ENCODE data around the gene TESK1. TPM values are rescaled to one million over a fixed set of nuclear protein-coding genes. Genes with fewer than 3 reads are reported as not detected.

The TESK1 gene
- total RNA-seq, 1 donor from 2014 or later: 63.5 TPM

- no peak for DNase-seq (ENCODE audit: low read depth)
Observed at GRCh38 chr9:35646153-35646532, 41.1 kb downstream of the TESK1 start.

- peak; percentile 91 for DNase-seq (ENCODE audit: low read depth)
Observed at GRCh38 chr9:35646533-35647265, 41.6 kb downstream of the TESK1 start.

- DNase-seq (ENCODE audit: low read depth): no peak
Observed at GRCh38 chr9:35649431-35650340, 44.6 kb downstream of the TESK1 start.

GRCh38 chr9:35650341-35651158 lies 45.5 kb downstream of the TESK1 start, which contains the start of gene SIT1:
SIT1 (minus strand) TSS chr9:35650931; CDS start chr9:35650853, 78 bp downstream.
- DNase-seq (ENCODE audit: low read depth): no peak

- DNase-seq (ENCODE audit: low read depth): no peak
Observed at GRCh38 chr9:35651956-35652828, 47.1 kb downstream of the TESK1 start.

GRCh38 chr9:35652829-35653209 lies 47.8 kb downstream of the TESK1 start:
- no peak for DNase-seq (ENCODE audit: low read depth)

GRCh38 chr9:35653611-35654010 lies 48.5 kb downstream of the TESK1 start:
- DNase-seq (ENCODE audit: low read depth): no peak

GRCh38 chr9:35656348-35656747 lies 51.3 kb downstream of the TESK1 start:
- no peak for DNase-seq (ENCODE audit: low read depth)

- DNase-seq (ENCODE audit: low read depth): no peak
Observed at GRCh38 chr9:35656831-35657545, 51.9 kb downstream of the TESK1 start.

GRCh38 chr9:35657546-35658136 lies 52.6 kb downstream of the TESK1 start, which contains the start of gene RMRP:
RMRP (minus strand) TSS chr9:35658019.
- DNase-seq (ENCODE audit: low read depth): peak; percentile 99

GRCh38 chr9:35658137-35658967 lies 53.3 kb downstream of the TESK1 start, which contains the start of gene CCDC107:
CCDC107 (plus strand) TSS chr9:35658292; CDS start chr9:35658380, 88 bp downstream.
- DNase-seq (ENCODE audit: low read depth): peak; percentile 84

- peak; percentile 61 for DNase-seq (ENCODE audit: low read depth)
Observed at GRCh38 chr9:35658968-35659220, 53.8 kb downstream of the TESK1 start.

- peak; percentile 75 for DNase-seq (ENCODE audit: low read depth)
Observed at GRCh38 chr9:35659340-35659739, 54.3 kb downstream of the TESK1 start.

Small RNA genes within 50 kb of the gene (microRNA-seq; reads per million reads assigned to microRNA genes)
- 1.9 reads per million, percentile 5 among the genes with 10 or more reads in this experiment for gene MIR4667

Other genes with a start within 250 kb of the TESK1 start
- gene RUSC2, start 115.2 kb upstream of the TESK1 start, total RNA-seq: 39.8 and 57.0 TPM in 2 replicates
- gene CD72, start 13.2 kb downstream of the TESK1 start, total RNA-seq: 2.2 TPM in 2 replicates
- gene SIT1, start 45.7 kb downstream of the TESK1 start, total RNA-seq: not detected in 2 replicates
- gene RMRP, start 52.8 kb downstream of the TESK1 start, total RNA-seq: 1,100 and 3,603 TPM in 2 replicates
- gene CCDC107, start 53.0 kb downstream of the TESK1 start, total RNA-seq: 9.8 and 14.0 TPM in 2 replicates
- not detected in 2 replicates for gene ARHGEF39, start 59.9 kb downstream of the TESK1 start, total RNA-seq
- 0.10 TPM in 1 of 2 replicates, not detected in the other for gene CA9, start 68.7 kb downstream of the TESK1 start, total RNA-seq
- gene TPM2, start 84.7 kb downstream of the TESK1 start, total RNA-seq: 13,316 and 13,583 TPM in 2 replicates
- 219 and 242 TPM in 2 replicates for gene TLN1, start 126.9 kb downstream of the TESK1 start, total RNA-seq
- 69.1 and 79.9 TPM in 2 replicates for gene CREB3, start 127.4 kb downstream of the TESK1 start, total RNA-seq
- gene GBA2, start 144.0 kb downstream of the TESK1 start, total RNA-seq: 31.9 and 34.4 TPM in 2 replicates
- gene RGP1, start 144.0 kb downstream of the TESK1 start, total RNA-seq: 15.5 and 17.3 TPM in 2 replicates
- not detected in 2 replicates for gene MSMP, start 149.0 kb downstream of the TESK1 start, total RNA-seq
- 8.2 and 17.3 TPM in 2 replicates for gene NPR2, start 186.3 kb downstream of the TESK1 start, total RNA-seq
- 3.4 TPM in 2 replicates for gene SPAG8, start 207.0 kb downstream of the TESK1 start, total RNA-seq
- gene HINT2, start 209.8 kb downstream of the TESK1 start, total RNA-seq: 24.4 and 30.0 TPM in 2 replicates
- gene FAM221B, start 223.5 kb downstream of the TESK1 start, total RNA-seq: not detected in 2 replicates
- 6.8 and 8.8 TPM in 2 replicates for gene TMEM8B, start 224.0 kb downstream of the TESK1 start, total RNA-seq

Data from myocyte (in vitro differentiated cells).